Limb (tissue), 2 donors: Measurements from ENCODE around the gene GRIN2A.

Source experiments
- DNase-seq, 2 donors: peaks; one replicate each; pipeline ENCODE4 v3.0.0-alpha.2; 2016; ENCODE audit errors: extremely low spot score in 2 of 2

GRIN2A gene

GRCh38 chr16:10036956-10037355 lies 145.3 kb downstream of the GRIN2A start:
- no peak for DNase-seq

GRCh38 chr16:10033556-10033955 lies 148.7 kb downstream of the GRIN2A start:
- no peak for DNase-seq

- DNase-seq = no peak
These were observed 150.3 kb downstream of the GRIN2A start for GRCh38 chr16:10031955-10032354.

- DNase-seq = no peak
These were observed 150.8 kb downstream of the GRIN2A start for GRCh38 chr16:10031473-10031872.

- DNase-seq = no peak
These were observed 153.6 kb downstream of the GRIN2A start for GRCh38 chr16:10028644-10029043.

- no peak for DNase-seq
These were observed 154.7 kb downstream of the GRIN2A start for GRCh38 chr16:10027553-10027952.

- no peak for DNase-seq
These were observed 155.6 kb downstream of the GRIN2A start for GRCh38 chr16:10026593-10026992.

- DNase-seq = no peak
These were observed 160.1 kb downstream of the GRIN2A start for GRCh38 chr16:10022098-10022497.

GRCh38 chr16:10020866-10021265 lies 161.4 kb downstream of the GRIN2A start:
- no peak for DNase-seq

GRCh38 chr16:10016752-10017151 lies 165.5 kb downstream of the GRIN2A start:
- no peak for DNase-seq

- no peak for DNase-seq
These were observed 166.8 kb downstream of the GRIN2A start for GRCh38 chr16:10015397-10015796.

- DNase-seq = no peak
These were observed 168.5 kb downstream of the GRIN2A start for GRCh38 chr16:10013774-10014173.

GRCh38 chr16:10013364-10013763 lies 168.9 kb downstream of the GRIN2A start:
- no peak for DNase-seq

- no peak for DNase-seq
These were observed 172.5 kb downstream of the GRIN2A start for GRCh38 chr16:10009684-10010083.

GRCh38 chr16:10003486-10003885 lies 178.7 kb downstream of the GRIN2A start:
- DNase-seq = no peak

- no peak for DNase-seq
These were observed 180.9 kb downstream of the GRIN2A start for GRCh38 chr16:10001258-10001775.

- no peak for DNase-seq
These were observed 186.0 kb downstream of the GRIN2A start for GRCh38 chr16:9996221-9996620.

- no peak for DNase-seq
These were observed 189.8 kb downstream of the GRIN2A start for GRCh38 chr16:9992441-9992840.

- DNase-seq = no peak
These were observed 201.2 kb downstream of the GRIN2A start for GRCh38 chr16:9980981-9981380.

- DNase-seq = no peak
These were observed 204.0 kb downstream of the GRIN2A start for GRCh38 chr16:9978160-9978725.

GRCh38 chr16:9977333-9977897 lies 204.8 kb downstream of the GRIN2A start:
- no peak for DNase-seq

GRCh38 chr16:9976601-9977000 lies 205.6 kb downstream of the GRIN2A start:
- no peak for DNase-seq

- no peak for DNase-seq
These were observed 210.3 kb downstream of the GRIN2A start for GRCh38 chr16:9971907-9972306.
